ENCODE data around the gene OR51B5.

DNA sequence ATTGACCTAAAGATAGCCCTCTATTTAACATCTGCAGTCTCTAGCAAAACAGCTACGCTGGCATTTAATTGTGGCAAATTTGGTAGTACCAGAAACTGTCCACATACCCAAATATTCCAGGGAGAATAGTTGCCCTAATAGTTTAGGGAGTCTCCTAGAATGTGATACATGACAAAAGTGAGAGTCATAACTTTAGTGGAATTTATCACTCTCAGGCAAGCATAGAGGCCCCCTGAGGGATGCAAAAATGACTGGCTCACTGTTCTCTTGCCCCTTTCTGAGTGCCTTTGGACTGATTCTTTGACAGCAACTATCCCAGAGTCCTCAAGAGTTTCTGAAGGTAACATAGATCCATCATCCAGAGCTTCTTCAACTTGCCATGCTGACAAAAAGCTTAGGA lies 39.3 kb downstream of the OR51B5 start:
- TF ChIP-seq, protein P1, sequence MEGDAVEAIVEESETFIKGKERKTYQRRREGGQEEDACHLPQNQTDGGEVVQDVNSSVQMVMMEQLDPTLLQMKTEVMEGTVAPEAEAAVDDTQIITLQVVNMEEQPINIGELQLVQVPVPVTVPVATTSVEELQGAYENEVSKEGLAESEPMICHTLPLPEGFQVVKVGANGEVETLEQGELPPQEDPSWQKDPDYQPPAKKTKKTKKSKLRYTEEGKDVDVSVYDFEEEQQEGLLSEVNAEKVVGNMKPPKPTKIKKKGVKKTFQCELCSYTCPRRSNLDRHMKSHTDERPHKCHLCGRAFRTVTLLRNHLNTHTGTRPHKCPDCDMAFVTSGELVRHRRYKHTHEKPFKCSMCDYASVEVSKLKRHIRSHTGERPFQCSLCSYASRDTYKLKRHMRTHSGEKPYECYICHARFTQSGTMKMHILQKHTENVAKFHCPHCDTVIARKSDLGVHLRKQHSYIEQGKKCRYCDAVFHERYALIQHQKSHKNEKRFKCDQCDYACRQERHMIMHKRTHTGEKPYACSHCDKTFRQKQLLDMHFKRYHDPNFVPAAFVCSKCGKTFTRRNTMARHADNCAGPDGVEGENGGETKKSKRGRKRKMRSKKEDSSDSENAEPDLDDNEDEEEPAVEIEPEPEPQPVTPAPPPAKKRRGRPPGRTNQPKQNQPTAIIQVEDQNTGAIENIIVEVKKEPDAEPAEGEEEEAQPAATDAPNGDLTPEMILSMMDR (IDR thresholded peaks at IDR 0.05; ENCODE audit: insufficient read depth, low read depth, low read length): no peak
- no peak for TF ChIP-seq EZH2 (IDR thresholded peaks at IDR 0.05; ENCODE audit: insufficient read depth, low read length)

Data from astrocyte (in vitro differentiated cells and primary cell).